DOHH2 (cell line): ENCODE data around the gene FTCDNL1.

Experiments used
- CTCF ChIP-seq: fragments of 200-600 bp; sonication (generic); IDR thresholded peaks from one replicate; pipeline ENCODE4 v1.5.1; 2014; ENCODE audit warnings: antibody characterized with exemption, mild to moderate bottlenecking, low read depth, low read length; ENCODE audit not compliant: poor library complexity, severe bottlenecking
- EZH2phosphoT487 ChIP-seq: fragments of 200-600 bp; sonication (generic); IDR thresholded peaks from 2 replicates; pipeline ENCODE4 v1.6.1; 2017; ENCODE audit warnings: borderline replicate concordance, mild to moderate bottlenecking, antibody characterized with exemption, low read length, moderate library complexity, mixed read lengths

GRCh38 chr2:199784512-199784911 lies 66.5 kb downstream of the FTCDNL1 start:
- no peak for TF ChIP-seq CTCF
- no peak for TF ChIP-seq EZH2phosphoT487
